Neural cell (in vitro differentiated cells): ENCODE measurements around the gene LHFPL6.

Experiments used
- CTCF ChIP-seq: fragments of 450-650 bp; IDR thresholded peaks from 2 replicates; pipeline ENCODE4 v1.5.1; 2014; ENCODE audit warnings: antibody characterized with exemption, mild to moderate bottlenecking, moderate library complexity; ENCODE audit not compliant: poor library complexity, severe bottlenecking
- EP300 ChIP-seq: fragments of 450-650 bp; conservative IDR thresholded peaks from 2 replicates; pipeline ENCODE4 v1.6.1; 2014; ENCODE audit warnings: antibody characterized with exemption, mild to moderate bottlenecking, moderate library complexity; ENCODE audit not compliant: poor library complexity, severe bottlenecking
- EZH2 ChIP-seq: fragments of 200-600, 300-800 bp; shearing (Covaris generic), sonication (generic); IDR thresholded peaks from 2 replicates; pipeline ENCODE4 v1.6.1; 2014; ENCODE audit warnings: antibody characterized with exemption, low read length, borderline replicate concordance, mild to moderate bottlenecking; ENCODE audit not compliant: insufficient read depth, poor library complexity, severe bottlenecking
- MXI1 ChIP-seq: fragments of 450-650 bp; conservative IDR thresholded peaks from 2 replicates; pipeline ENCODE4 v1.6.1; 2014; ENCODE audit warnings: antibody characterized with exemption, mild to moderate bottlenecking; ENCODE audit not compliant: poor library complexity, severe bottlenecking
- POLR2AphosphoS5 ChIP-seq: IDR thresholded peaks from 2 replicates; pipeline ENCODE4 v1.6.1; 2012
- RAD21 ChIP-seq: fragments of 450-650 bp; conservative IDR thresholded peaks from 2 replicates; pipeline ENCODE4 v1.6.1; 2014; ENCODE audit warnings: antibody characterized with exemption, mild to moderate bottlenecking, moderate library complexity
- REST ChIP-seq: IDR thresholded peaks from 2 replicates; pipeline ENCODE4 v1.6.1; 2012; ENCODE audit warnings: borderline replicate concordance
- SMC3 ChIP-seq: fragments of 450-650 bp; conservative IDR thresholded peaks from 2 replicates; pipeline ENCODE4 v1.6.1; 2014; ENCODE audit warnings: antibody characterized with exemption, mild to moderate bottlenecking, moderate library complexity; ENCODE audit not compliant: poor library complexity
- TAF1 ChIP-seq: IDR thresholded peaks from 2 replicates; pipeline ENCODE4 v1.6.1; 2012; ENCODE audit warnings: low read depth

GRCh38 chr13:39410096-39410901 is 192.7 kb downstream of the LHFPL6 start:
- TF ChIP-seq CTCF = no peak
- TF ChIP-seq TAF1 = no peak
- TF ChIP-seq MXI1 = no peak
- no peak for TF ChIP-seq REST
- TF ChIP-seq EZH2 = no peak
- TF ChIP-seq EP300 = no peak
- TF ChIP-seq RAD21 = no peak
- no peak for TF ChIP-seq POLR2AphosphoS5
- TF ChIP-seq SMC3 = no peak
